ENCODE results near the gene NELFCD.
"Not testable (repeated sequence)": the region's sequence is repeated elsewhere in the genome, so short reads cannot be mapped to it uniquely, and the experiment has no call there.

The NELFCD gene

GRCh38 chr20:58950603-58951002 lies 30.5 kb upstream of the NELFCD start:
- Histone ChIP-seq H3K27ac (no peak overlapping the region), H3K79me2 (no peaks in the 10 kb centered on the region), H3K9me3 (ENCODE audit: control insufficient read depth, low read length) (no peaks in the 10 kb centered on the region), H3K27me3 (ENCODE audit: control insufficient read depth, insufficient read depth, low read length) (no peaks in the 10 kb centered on the region), H3K9ac (no peak overlapping the region), H2AFZ (no peak overlapping the region), H3K4me1 (no peaks in the 10 kb centered on the region), H3K4me2 (ENCODE audit: low read length) (no peak overlapping the region), H3K4me3 (ENCODE audit: low read depth, low read length) (no peak overlapping the region), H3K36me3 (ENCODE audit: control insufficient read depth, insufficient read depth, low read length) (no peaks in the 10 kb centered on the region)
- TF ChIP-seq, protein P1, sequence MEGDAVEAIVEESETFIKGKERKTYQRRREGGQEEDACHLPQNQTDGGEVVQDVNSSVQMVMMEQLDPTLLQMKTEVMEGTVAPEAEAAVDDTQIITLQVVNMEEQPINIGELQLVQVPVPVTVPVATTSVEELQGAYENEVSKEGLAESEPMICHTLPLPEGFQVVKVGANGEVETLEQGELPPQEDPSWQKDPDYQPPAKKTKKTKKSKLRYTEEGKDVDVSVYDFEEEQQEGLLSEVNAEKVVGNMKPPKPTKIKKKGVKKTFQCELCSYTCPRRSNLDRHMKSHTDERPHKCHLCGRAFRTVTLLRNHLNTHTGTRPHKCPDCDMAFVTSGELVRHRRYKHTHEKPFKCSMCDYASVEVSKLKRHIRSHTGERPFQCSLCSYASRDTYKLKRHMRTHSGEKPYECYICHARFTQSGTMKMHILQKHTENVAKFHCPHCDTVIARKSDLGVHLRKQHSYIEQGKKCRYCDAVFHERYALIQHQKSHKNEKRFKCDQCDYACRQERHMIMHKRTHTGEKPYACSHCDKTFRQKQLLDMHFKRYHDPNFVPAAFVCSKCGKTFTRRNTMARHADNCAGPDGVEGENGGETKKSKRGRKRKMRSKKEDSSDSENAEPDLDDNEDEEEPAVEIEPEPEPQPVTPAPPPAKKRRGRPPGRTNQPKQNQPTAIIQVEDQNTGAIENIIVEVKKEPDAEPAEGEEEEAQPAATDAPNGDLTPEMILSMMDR (IDR thresholded peaks at IDR 0.05), result no peak

- Histone ChIP-seq H3K4me2 (ENCODE audit: low read length) (no peak overlapping the region), H3K27ac (no peak overlapping the region), H3K9ac (no peak overlapping the region), H3K4me3 (ENCODE audit: low read depth, low read length) (no peak overlapping the region), H3K36me3 (ENCODE audit: control insufficient read depth, insufficient read depth, low read length) (no peaks in the 10 kb centered on the region), H3K9me3 (ENCODE audit: control insufficient read depth, low read length) (no peaks in the 10 kb centered on the region), H2AFZ (no peak overlapping the region), H3K27me3 (ENCODE audit: control insufficient read depth, insufficient read depth, low read length) (no peaks in the 10 kb centered on the region), H3K79me2 (no peaks in the 10 kb centered on the region), H3K4me1 (no peaks in the 10 kb centered on the region)
- TF ChIP-seq, protein P1 (IDR thresholded peaks at IDR 0.05), result no peak
Measured at GRCh38 chr20:58953050-58953449, 28.0 kb upstream of the NELFCD start.

DNA sequence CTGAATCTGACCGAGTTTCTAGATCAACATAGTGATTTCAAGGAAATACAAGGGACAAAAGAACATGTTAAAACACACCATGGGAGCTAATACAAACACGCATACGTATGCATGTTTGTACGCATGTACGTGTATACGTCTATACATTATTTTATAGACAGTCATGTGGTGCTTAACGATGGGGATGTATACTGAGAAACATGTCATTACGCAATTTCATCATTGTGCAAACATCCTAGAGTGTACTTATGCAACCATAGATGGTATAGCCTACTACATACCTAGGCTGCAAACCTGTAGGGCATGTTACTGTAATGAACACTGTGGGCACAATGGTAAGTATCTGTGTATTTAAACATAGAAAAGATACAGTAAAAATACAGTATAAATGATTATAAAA lies 25.0 kb upstream of the NELFCD start:
- H3K4me3 ChIP-seq (ENCODE audit: low read depth, low read length), result no peak overlapping the region
- H3K4me2 ChIP-seq (ENCODE audit: low read length), result no peak overlapping the region
- no peaks in the 10 kb centered on the region for H3K4me1 ChIP-seq
- H2AFZ ChIP-seq, result no peak overlapping the region
- TF ChIP-seq, protein P1 (IDR thresholded peaks at IDR 0.05), result no peak
- no peaks in the 10 kb centered on the region for H3K36me3 ChIP-seq (ENCODE audit: control insufficient read depth, insufficient read depth, low read length)
- H3K27ac ChIP-seq, result no peak overlapping the region
- no peaks in the 10 kb centered on the region for H3K27me3 ChIP-seq (ENCODE audit: control insufficient read depth, insufficient read depth, low read length)
- H3K79me2 ChIP-seq, result no peaks in the 10 kb centered on the region
- no peaks in the 10 kb centered on the region for H3K9me3 ChIP-seq (ENCODE audit: control insufficient read depth, low read length)
- H3K9ac ChIP-seq, result no peak overlapping the region

DNA sequence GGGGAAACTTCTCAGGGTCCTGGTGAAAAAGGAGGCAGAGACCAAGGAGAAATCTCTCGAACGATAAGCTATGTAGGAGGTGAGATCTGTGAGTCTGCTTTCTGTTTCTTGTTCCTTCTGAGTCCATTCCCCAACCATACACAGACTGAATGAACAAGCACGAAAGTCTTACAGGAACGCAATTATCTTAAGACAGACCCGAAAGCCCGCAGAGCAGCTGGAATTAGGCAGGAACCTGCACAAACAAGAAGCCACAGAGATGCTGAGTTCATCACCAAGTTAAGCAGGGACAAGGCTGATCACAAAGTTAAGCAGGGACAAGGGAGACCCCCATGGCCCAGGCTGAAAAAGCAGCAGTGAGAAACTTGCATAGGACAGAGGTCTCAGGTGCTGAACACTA lies 21.4 kb upstream of the NELFCD start:
- Histone ChIP-seq H2AFZ (no peak overlapping the region), H3K9ac (no peak overlapping the region), H3K79me2 (no peaks in the 10 kb centered on the region), H3K27ac (no peak overlapping the region), H3K4me2 (ENCODE audit: low read length) (no peak overlapping the region), H3K4me3 (ENCODE audit: low read depth, low read length) (no peak overlapping the region), H3K27me3 (ENCODE audit: control insufficient read depth, insufficient read depth, low read length) (no peaks in the 10 kb centered on the region), H3K36me3 (ENCODE audit: control insufficient read depth, insufficient read depth, low read length) (no peaks in the 10 kb centered on the region), H3K9me3 (ENCODE audit: control insufficient read depth, low read length) (no peaks in the 10 kb centered on the region), H3K4me1 (no peaks in the 10 kb centered on the region)
- TF ChIP-seq, protein P1 (IDR thresholded peaks at IDR 0.05), result no peak

DNA sequence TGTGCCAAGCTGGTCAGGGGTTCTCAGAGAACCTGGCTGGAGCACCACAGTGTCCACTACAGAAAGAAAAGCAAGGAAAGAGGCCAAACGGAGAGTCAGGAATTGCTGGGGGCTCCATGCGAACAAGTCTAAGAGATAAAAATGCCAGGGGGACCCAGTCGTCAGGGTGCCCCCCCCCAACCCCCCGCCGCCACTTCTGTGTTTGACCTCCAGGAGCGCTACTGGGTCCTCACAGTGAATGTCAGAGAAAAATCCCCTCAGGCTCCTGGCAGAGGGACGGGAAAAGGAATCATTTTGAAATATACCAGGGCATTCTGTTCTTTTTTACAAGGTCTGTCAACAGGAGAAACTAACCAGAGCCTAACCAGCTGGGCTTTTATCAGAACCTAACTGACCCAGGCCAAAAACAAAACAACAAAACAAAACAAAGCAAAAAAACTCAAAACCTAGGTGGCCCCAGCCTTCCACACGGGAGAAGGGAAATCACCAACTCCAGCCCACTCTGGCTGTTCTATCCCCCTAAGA lies 17.9 kb upstream of the NELFCD start:
- no peaks in the 10 kb centered on the region for H3K79me2 ChIP-seq
- TF ChIP-seq, protein P1 (IDR thresholded peaks at IDR 0.05), result no peak

GRCh38 chr20:58963922-58964321 lies 17.1 kb upstream of the NELFCD start:
- H3K27me3 ChIP-seq (ENCODE audit: control insufficient read depth, insufficient read depth, low read length); H3K4me1 ChIP-seq; H3K36me3 ChIP-seq (ENCODE audit: control insufficient read depth, insufficient read depth, low read length): not testable (repeated sequence)

More for the DNA sequence above, 17.9 kb upstream of the NELFCD start:
- H3K27me3 ChIP-seq (ENCODE audit: control insufficient read depth, insufficient read depth, low read length), result no peaks in the 10 kb centered on the region
- no peak overlapping the region for H3K4me3 ChIP-seq (ENCODE audit: low read depth, low read length)
- no peaks in the 10 kb centered on the region for H3K36me3 ChIP-seq (ENCODE audit: control insufficient read depth, insufficient read depth, low read length)
- no peak overlapping the region for H3K4me2 ChIP-seq (ENCODE audit: low read length)
- no peak overlapping the region for H2AFZ ChIP-seq
- no peak overlapping the region for H3K27ac ChIP-seq
- H3K9ac ChIP-seq, result no peak overlapping the region
- H3K4me1 ChIP-seq, result no peaks in the 10 kb centered on the region
- H3K9me3 ChIP-seq (ENCODE audit: control insufficient read depth, low read length), result no peaks in the 10 kb centered on the region

More at GRCh38 chr20:58963922-58964321, 17.1 kb upstream of the NELFCD start:
- H3K27ac ChIP-seq; H3K9me3 ChIP-seq (ENCODE audit: control insufficient read depth, low read length); H3K79me2 ChIP-seq; H3K9ac ChIP-seq; H3K4me3 ChIP-seq (ENCODE audit: low read depth, low read length); H2AFZ ChIP-seq; H3K4me2 ChIP-seq (ENCODE audit: low read length): not testable (repeated sequence)
